Panc1 (cell line): Measurements from ENCODE around the gene FREM3.

ENCODE experiments used
- CTCF ChIP-seq: fragments of 450-650 bp; IDR thresholded peaks from 2 replicates; pipeline ENCODE4 v1.5.1; 2017; ENCODE audit warnings: mild to moderate bottlenecking
- POLR2AphosphoS5 ChIP-seq: IDR thresholded peaks from 2 replicates; pipeline ENCODE4 v1.6.1; 2012; ENCODE audit warnings: mild to moderate bottlenecking, low read depth, low read length, moderate library complexity
- SIN3A ChIP-seq: IDR thresholded peaks from 2 replicates; pipeline ENCODE4 v1.6.1; 2012; ENCODE audit warnings: low read depth, mild to moderate bottlenecking, low read length, moderate library complexity, borderline replicate concordance; ENCODE audit not compliant: insufficient read depth
- TF ChIP-seq, protein P1 (sequence below), 2 experiments: IDR thresholded peaks; 2 replicates each; pipeline ENCODE4 v1.6.1; 2011 to 2012; ENCODE audit warnings: low read depth in 2 of 2, control low read depth in 1 of 2, low read length in 1 of 2, mild to moderate bottlenecking in 1 of 2, moderate library complexity in 1 of 2; ENCODE audit not compliant: insufficient read depth in 1 of 2

DNA sequence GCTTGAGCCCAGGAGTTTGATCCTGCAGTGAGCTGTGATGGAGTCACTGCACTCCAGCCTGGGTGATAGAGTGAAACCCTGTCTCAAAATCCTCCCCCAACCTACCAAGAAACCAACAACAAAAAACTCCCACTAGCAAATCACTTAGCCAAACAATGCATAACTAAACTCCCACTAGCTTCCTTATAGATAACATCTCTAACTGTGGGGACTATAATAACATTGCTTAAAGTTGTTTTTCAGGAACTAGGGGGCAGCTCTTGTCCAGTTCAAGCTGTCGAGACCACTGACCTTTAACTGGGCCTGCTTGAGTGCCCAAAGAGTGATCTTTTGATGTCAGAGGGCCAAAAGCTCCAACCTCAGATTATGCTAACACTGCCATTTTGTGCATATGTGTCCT, 81.7 kb downstream of the FREM3 start:
- TF ChIP-seq CTCF (no peak), POLR2AphosphoS5 (no peak), SIN3A (no peak)
- TF ChIP-seq, protein P1, sequence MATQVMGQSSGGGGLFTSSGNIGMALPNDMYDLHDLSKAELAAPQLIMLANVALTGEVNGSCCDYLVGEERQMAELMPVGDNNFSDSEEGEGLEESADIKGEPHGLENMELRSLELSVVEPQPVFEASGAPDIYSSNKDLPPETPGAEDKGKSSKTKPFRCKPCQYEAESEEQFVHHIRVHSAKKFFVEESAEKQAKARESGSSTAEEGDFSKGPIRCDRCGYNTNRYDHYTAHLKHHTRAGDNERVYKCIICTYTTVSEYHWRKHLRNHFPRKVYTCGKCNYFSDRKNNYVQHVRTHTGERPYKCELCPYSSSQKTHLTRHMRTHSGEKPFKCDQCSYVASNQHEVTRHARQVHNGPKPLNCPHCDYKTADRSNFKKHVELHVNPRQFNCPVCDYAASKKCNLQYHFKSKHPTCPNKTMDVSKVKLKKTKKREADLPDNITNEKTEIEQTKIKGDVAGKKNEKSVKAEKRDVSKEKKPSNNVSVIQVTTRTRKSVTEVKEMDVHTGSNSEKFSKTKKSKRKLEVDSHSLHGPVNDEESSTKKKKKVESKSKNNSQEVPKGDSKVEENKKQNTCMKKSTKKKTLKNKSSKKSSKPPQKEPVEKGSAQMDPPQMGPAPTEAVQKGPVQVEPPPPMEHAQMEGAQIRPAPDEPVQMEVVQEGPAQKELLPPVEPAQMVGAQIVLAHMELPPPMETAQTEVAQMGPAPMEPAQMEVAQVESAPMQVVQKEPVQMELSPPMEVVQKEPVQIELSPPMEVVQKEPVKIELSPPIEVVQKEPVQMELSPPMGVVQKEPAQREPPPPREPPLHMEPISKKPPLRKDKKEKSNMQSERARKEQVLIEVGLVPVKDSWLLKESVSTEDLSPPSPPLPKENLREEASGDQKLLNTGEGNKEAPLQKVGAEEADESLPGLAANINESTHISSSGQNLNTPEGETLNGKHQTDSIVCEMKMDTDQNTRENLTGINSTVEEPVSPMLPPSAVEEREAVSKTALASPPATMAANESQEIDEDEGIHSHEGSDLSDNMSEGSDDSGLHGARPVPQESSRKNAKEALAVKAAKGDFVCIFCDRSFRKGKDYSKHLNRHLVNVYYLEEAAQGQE (IDR thresholded peaks at IDR 0.05; ENCODE audit: insufficient read depth in 1 of 2, low read depth in 2 of 2, low read length in 1 of 2) = no peak
